Measurements from ENCODE around the gene RAB23. TPM values are rescaled to one million over a fixed set of nuclear protein-coding genes. Genes with fewer than 3 reads are reported as not detected.

The RAB23 gene
- total RNA-seq, 1 donor from 2014 or later, result 35.2 TPM

DNA sequence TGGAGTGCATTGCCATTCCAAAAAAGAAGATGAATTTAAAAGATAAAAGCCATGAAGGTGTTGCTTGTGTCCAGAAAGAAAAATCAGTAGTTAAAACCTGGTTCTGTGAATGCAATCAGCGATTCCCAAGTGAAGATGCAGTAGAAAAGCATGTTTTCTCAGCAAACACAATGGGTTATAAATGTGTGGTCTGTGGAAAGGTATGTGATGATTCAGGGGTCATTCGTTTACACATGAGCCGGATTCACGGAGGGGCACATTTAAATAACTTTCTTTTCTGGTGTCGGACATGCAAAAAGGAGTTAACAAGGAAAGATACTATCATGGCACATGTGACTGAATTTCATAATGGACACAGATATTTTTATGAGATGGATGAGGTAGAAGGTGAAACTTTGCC, 74.7 kb downstream of the RAB23 start:
- TF ChIP-seq CTCF (IDR thresholded peaks at IDR 0.05), result no peak
- Mint-ChIP-seq H3K9me3 (ENCODE audit: unreplicated experiment) (no peaks in the 10 kb centered on the region), H3K27ac (ENCODE audit: unreplicated experiment) (no peak overlapping the region), H3K27me3 (ENCODE audit: unreplicated experiment) (no peaks in the 10 kb centered on the region), H3K36me3 (ENCODE audit: unreplicated experiment) (peaks cover 62% of the 10 kb centered on the region), H3K4me1 (ENCODE audit: unreplicated experiment) (no peaks in the 10 kb centered on the region), H3K4me3 (ENCODE audit: unreplicated experiment) (no peak overlapping the region)
- DNase-seq (ENCODE audit: extremely low spot score, unreplicated experiment), result no peak

DNA sequence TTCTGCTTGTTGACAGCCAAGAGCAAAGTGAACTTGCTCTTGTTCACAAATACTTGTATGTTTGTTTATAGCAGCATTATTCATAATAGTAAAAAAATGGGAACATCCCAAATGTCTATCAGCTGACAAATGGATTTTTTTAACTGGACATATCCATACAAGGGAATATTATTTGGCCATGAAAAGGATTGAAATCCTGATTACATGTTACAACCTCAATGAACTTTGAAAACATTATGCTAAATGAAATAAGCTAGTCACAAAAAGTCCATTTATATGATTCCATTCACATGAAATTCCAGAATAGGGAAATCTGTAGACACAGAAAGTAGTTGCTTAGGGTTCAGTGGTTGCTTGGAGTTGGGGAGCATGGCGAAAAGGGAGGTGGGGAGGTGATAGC, 78.4 kb downstream of the RAB23 start:
- no peaks in the 10 kb centered on the region for H3K4me1 Mint-ChIP-seq (ENCODE audit: unreplicated experiment)

GRCh38 chr6:57142178-57142525, 80.0 kb downstream of the RAB23 start:
- no peak overlapping the region for H3K27ac Mint-ChIP-seq (ENCODE audit: unreplicated experiment)
- peaks cover 50% of the 10 kb centered on the region for H3K36me3 Mint-ChIP-seq (ENCODE audit: unreplicated experiment)
- TF ChIP-seq CTCF (IDR thresholded peaks at IDR 0.05), result no peak
- no peaks in the 10 kb centered on the region for H3K27me3 Mint-ChIP-seq (ENCODE audit: unreplicated experiment)
- peaks cover 5% of the 10 kb centered on the region for H3K9me3 Mint-ChIP-seq (ENCODE audit: unreplicated experiment)
- no peaks in the 10 kb centered on the region for H3K4me1 Mint-ChIP-seq (ENCODE audit: unreplicated experiment)
- H3K4me3 Mint-ChIP-seq (ENCODE audit: unreplicated experiment), result no peak overlapping the region
- DNase-seq (ENCODE audit: extremely low spot score, unreplicated experiment), result no peak

More for the DNA sequence above, 78.4 kb downstream of the RAB23 start:
- no peak for TF ChIP-seq CTCF (IDR thresholded peaks at IDR 0.05)
- Mint-ChIP-seq H3K36me3 (ENCODE audit: unreplicated experiment) (peaks cover 57% of the 10 kb centered on the region), H3K4me3 (ENCODE audit: unreplicated experiment) (no peak overlapping the region), H3K27me3 (ENCODE audit: unreplicated experiment) (no peaks in the 10 kb centered on the region), H3K9me3 (ENCODE audit: unreplicated experiment) (peaks cover 5% of the 10 kb centered on the region), H3K27ac (ENCODE audit: unreplicated experiment) (no peak overlapping the region)
- DNase-seq (ENCODE audit: extremely low spot score, unreplicated experiment), result no peak

GRCh38 chr6:57141451-57142177, 80.5 kb downstream of the RAB23 start:
- no peaks in the 10 kb centered on the region for H3K4me1 Mint-ChIP-seq (ENCODE audit: unreplicated experiment)

GRCh38 chr6:57138026-57138425, 84.1 kb downstream of the RAB23 start:
- Mint-ChIP-seq H3K27me3 (ENCODE audit: unreplicated experiment) (no peaks in the 10 kb centered on the region), H3K36me3 (ENCODE audit: unreplicated experiment) (peaks cover 50% of the 10 kb centered on the region), H3K4me3 (ENCODE audit: unreplicated experiment) (no peak overlapping the region), H3K4me1 (ENCODE audit: unreplicated experiment) (peaks cover 5% of the 10 kb centered on the region), H3K27ac (ENCODE audit: unreplicated experiment) (no peak overlapping the region), H3K9me3 (ENCODE audit: unreplicated experiment) (peaks cover 5% of the 10 kb centered on the region)
- TF ChIP-seq CTCF (IDR thresholded peaks at IDR 0.05), result no peak
- DNase-seq (ENCODE audit: extremely low spot score, unreplicated experiment), result no peak

More at GRCh38 chr6:57141451-57142177, 80.5 kb downstream of the RAB23 start:
- Mint-ChIP-seq H3K36me3 (ENCODE audit: unreplicated experiment) (peaks cover 48% of the 10 kb centered on the region), H3K27me3 (ENCODE audit: unreplicated experiment) (no peaks in the 10 kb centered on the region), H3K9me3 (ENCODE audit: unreplicated experiment) (peaks cover 5% of the 10 kb centered on the region), H3K27ac (ENCODE audit: unreplicated experiment) (no peak overlapping the region), H3K4me3 (ENCODE audit: unreplicated experiment) (no peak overlapping the region)
- TF ChIP-seq CTCF (IDR thresholded peaks at IDR 0.05), result no peak
- no peak for DNase-seq (ENCODE audit: extremely low spot score, unreplicated experiment)
